Mucosa of descending colon (tissue), 3 donors: ENCODE measurements around the gene CTSA. TPM values are rescaled to one million over a fixed set of nuclear protein-coding genes. Genes with fewer than 3 reads are reported as not detected.

Source experiments
- ATAC-seq: fragments of 200-7000 bp; cut with Tn5 transposase; one replicate; pipeline ENCODE4 v1.9.1; 2020; ENCODE audit warnings: mild to moderate bottlenecking, moderate library complexity
- DNase-seq, 3 donors: peaks; one replicate each; pipeline ENCODE4 v3.0.0-alpha.2; 2020
- H3K36me3 ChIP-seq: fragments of 200-600 bp; one replicate; pipeline ENCODE4 v1.8.0; 2021; ENCODE audit warnings: low read depth, mild to moderate bottlenecking
- H3K4me1 ChIP-seq: fragments of 200-600 bp; one replicate; pipeline ENCODE4 v1.8.0; 2021; ENCODE audit warnings: low read depth, mild to moderate bottlenecking
- H3K4me3 ChIP-seq: fragments of 200-600 bp; one replicate; pipeline ENCODE4 v1.8.0; 2021; ENCODE audit warnings: mild to moderate bottlenecking
- H3K9me3 ChIP-seq: fragments of 200-600 bp; one replicate; pipeline ENCODE4 v1.8.0; 2021; ENCODE audit warnings: mild to moderate bottlenecking
- CTCF ChIP-seq: fragments of 200-600 bp; IDR thresholded peaks from one replicate; pipeline ENCODE4 v1.8.0; 2022; ENCODE audit warnings: antibody characterized with exemption, mild to moderate bottlenecking
- intact Hi-C, 2 donors: fragments of 100-400 bp; cut with DNase I in 1 of 2; cut with micrococcal nuclease in 1 of 2; formaldehyde crosslinking; loops; one replicate each; pipeline versions ENCODE4 v1.11.0 to v1.11.1; 2022; cut with DNase I, micrococcal nuclease
- total RNA-seq, 3 donors: library from RNA; stranded (reverse); fragmentation: NEBNext Ultra II Directional in 2 of 3; extraction: Animal tissue kit (Norgen Biotek cat#: 25700) in 2 of 3; gene quantifications; one replicate each; pipeline versions ENCODE4 v1.2.1 to v1.2.4, GENCODE V29; 2021 to 2023
- donor health status: DM: no; HTN: no; CAD: no; lungs with moderate emphysema.
- donor health status: DM: no; HTN: no; CAD: no.
- donor health status: DM: no; HTN: yes; CAD: no.

Gene CTSA
- total RNA-seq, 3 donors from 2014 or later: 292 to 542 (median 436) TPM

GRCh38 chr20:45911486-45912343 is 20.6 kb downstream of the CTSA start, which contains the start of gene PLTP:
PLTP (minus strand) TSS chr20:45912155; CDS start chr20:45911452, 703 bp downstream.
- no peak for TF ChIP-seq CTCF
- peaks cover 19% of the 10 kb centered on the region for H3K4me1 ChIP-seq
- DNase-seq (peak; percentile 56 to 82 (median 71)), ATAC-seq (peak; percentile 6)
- intact Hi-C loops: no loop called here
- H3K9me3 ChIP-seq: no peaks in the 10 kb centered on the region
- no peaks in the 10 kb centered on the region for H3K36me3 ChIP-seq
- H3K4me3 ChIP-seq: no peak within 1 kb of the TSS

- no peak for TF ChIP-seq CTCF
- Histone ChIP-seq H3K4me1 (peaks cover 19% of the 10 kb centered on the region), H3K36me3 (no peaks in the 10 kb centered on the region), H3K4me3 (no peak overlapping the region), H3K9me3 (no peaks in the 10 kb centered on the region)
- ATAC-seq (no peak), DNase-seq (no peak)
- intact Hi-C loops: no loop called here
These were observed 21.2 kb downstream of the CTSA start for GRCh38 chr20:45912344-45912682.

GRCh38 chr20:45913116-45913515 is 22.0 kb downstream of the CTSA start:
- intact Hi-C loops: no loop called here
- H3K9me3 ChIP-seq: no peaks in the 10 kb centered on the region
- no peak for TF ChIP-seq CTCF
- H3K4me3 ChIP-seq: no peak overlapping the region
- H3K4me1 ChIP-seq: peaks cover 21% of the 10 kb centered on the region
- H3K36me3 ChIP-seq: no peaks in the 10 kb centered on the region
- DNase-seq (no peak), ATAC-seq (no peak)

GRCh38 chr20:45917790-45918141 is 26.6 kb downstream of the CTSA start:
- TF ChIP-seq CTCF: no peak
- no peaks in the 10 kb centered on the region for H3K9me3 ChIP-seq
- ATAC-seq (peak; percentile 6), DNase-seq (no peak)
- H3K4me3 ChIP-seq: no peak overlapping the region
- peaks cover 12% of the 10 kb centered on the region for H3K4me1 ChIP-seq
- H3K36me3 ChIP-seq: no peaks in the 10 kb centered on the region
- intact Hi-C loops: no loop called here

GRCh38 chr20:45918182-45918737 is 27.1 kb downstream of the CTSA start:
- DNase-seq: no peak
- intact Hi-C loops: no loop called here
- Histone ChIP-seq H3K4me1 (peaks cover 11% of the 10 kb centered on the region), H3K4me3 (no peak overlapping the region), H3K9me3 (no peaks in the 10 kb centered on the region), H3K36me3 (no peaks in the 10 kb centered on the region)
- peak; percentile 65 for ATAC-seq
- TF ChIP-seq CTCF: no peak
